Esophagus squamous epithelium (tissue), 5 donors: ENCODE measurements around the gene INIP. TPM values are rescaled to one million over a fixed set of nuclear protein-coding genes. Genes with fewer than 3 reads are reported as not detected.

Experiments
- DNase-seq: peaks from one replicate; lab custom pipeline; 2025; lab: John Stamatoyannopoulos, UW
- H3K27ac ChIP-seq, 4 donors: fragments of 200-600 bp; sonication (generic); one replicate each; pipeline ENCODE4 v1.5.1; 2016 to 2019; ENCODE audit warnings: mild to moderate bottlenecking in 1 of 4
- H3K27me3 ChIP-seq, 4 donors: fragments of 200-600 bp; sonication (generic); 1 replicate in 3 of 4; 2 replicates in 1 of 4; pipeline versions ENCODE4 v1.5.1 to v1.6.0; 2017 to 2021; ENCODE audit warnings: antibody characterized with exemption in 1 of 4
- H3K36me3 ChIP-seq, 3 donors: fragments of 200-600 bp; sonication (generic); one replicate each; pipeline ENCODE4 v1.5.1; 2016 to 2019
- H3K4me1 ChIP-seq, 3 donors: fragments of 200-600 bp; sonication (generic); one replicate each; pipeline ENCODE4 v1.5.1; 2017 to 2019
- H3K4me3 ChIP-seq, 4 donors: fragments of 200-600 bp; sonication (generic); 1 replicate in 3 of 4; 2 replicates in 1 of 4; pipeline ENCODE4 v1.5.1; 2016 to 2019; ENCODE audit warnings: mild to moderate bottlenecking in 2 of 4, moderate library complexity in 1 of 4
- H3K9me3 ChIP-seq, 3 donors: fragments of 200-600 bp; sonication (generic); one replicate each; pipeline ENCODE4 v1.5.1; 2016 to 2019
- POLR2A ChIP-seq, 4 donors: fragments of 450-650 bp; IDR thresholded peaks; one replicate each; pipeline ENCODE4 v1.6.1; 2017; ENCODE audit warnings: antibody characterized with exemption in 4 of 4, mild to moderate bottlenecking in 4 of 4, moderate library complexity in 3 of 4
- WGBS, 2 donors: methylation state at CpG; one replicate each; pipeline ENCODE4 v1.1.5; 2018; 5-methylcytosine and 5-hydroxymethylcytosine counted together
- intact Hi-C: fragments of 100-400 bp; cut with DNase I; formaldehyde crosslinking; loops from one replicate; pipeline ENCODE4 v1.15.0; 2022
- total RNA-seq, 4 donors: library from RNA; depleted of rRNA; stranded (reverse); fragments of >200 nt; gene quantifications; one replicate each; pipeline ENCODE4 v1.1.0, GENCODE V29; 2016
- TF ChIP-seq, protein P1 (sequence below), 6 experiments: fragments of 450-650 bp in 4 of 6; fragments of 200-600 bp in 2 of 6; sonication (generic) in 2 of 6; IDR thresholded peaks; one replicate each; pipeline ENCODE4 v1.5.1; 2016 to 2019; ENCODE audit warnings: antibody characterized with exemption in 6 of 6, mild to moderate bottlenecking in 4 of 6, moderate library complexity in 4 of 6
- donor health status: DM: yes; HTN: yes; CAD: no.

INIP gene
- total RNA-seq, 4 donors from 2014 or later = 8.1 to 14.9 (median 12.5) TPM

DNA sequence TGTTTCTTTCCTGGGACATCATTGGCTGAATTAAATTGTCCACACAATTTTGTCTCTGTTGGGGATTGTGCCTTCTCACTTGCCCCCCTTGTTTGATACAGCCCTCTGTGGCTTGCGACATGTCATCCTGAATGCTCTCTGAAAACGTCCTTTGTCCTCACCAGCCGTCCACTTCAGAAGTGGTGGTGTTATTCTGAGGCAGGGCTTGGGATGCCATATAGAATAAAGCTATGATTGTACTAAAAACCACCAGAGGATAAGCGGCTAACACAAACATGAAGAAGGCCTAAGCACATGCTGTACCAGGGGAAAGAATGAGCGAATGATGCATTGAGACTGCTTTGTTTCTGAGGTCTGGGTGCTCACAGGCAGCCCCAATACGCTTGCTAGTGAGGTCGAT, 29.2 kb upstream of the INIP start:
- intact Hi-C loops = no loop called here
- no peaks in the 10 kb centered on the region for H3K36me3 ChIP-seq
- H3K27me3 ChIP-seq = no peaks in the 10 kb centered on the region
- whole genome bisulfite sequencing, 2 donors = 84 to 98% methylated on average over 5 to 7 of the region's 7 CpGs
- TF ChIP-seq, protein P1, sequence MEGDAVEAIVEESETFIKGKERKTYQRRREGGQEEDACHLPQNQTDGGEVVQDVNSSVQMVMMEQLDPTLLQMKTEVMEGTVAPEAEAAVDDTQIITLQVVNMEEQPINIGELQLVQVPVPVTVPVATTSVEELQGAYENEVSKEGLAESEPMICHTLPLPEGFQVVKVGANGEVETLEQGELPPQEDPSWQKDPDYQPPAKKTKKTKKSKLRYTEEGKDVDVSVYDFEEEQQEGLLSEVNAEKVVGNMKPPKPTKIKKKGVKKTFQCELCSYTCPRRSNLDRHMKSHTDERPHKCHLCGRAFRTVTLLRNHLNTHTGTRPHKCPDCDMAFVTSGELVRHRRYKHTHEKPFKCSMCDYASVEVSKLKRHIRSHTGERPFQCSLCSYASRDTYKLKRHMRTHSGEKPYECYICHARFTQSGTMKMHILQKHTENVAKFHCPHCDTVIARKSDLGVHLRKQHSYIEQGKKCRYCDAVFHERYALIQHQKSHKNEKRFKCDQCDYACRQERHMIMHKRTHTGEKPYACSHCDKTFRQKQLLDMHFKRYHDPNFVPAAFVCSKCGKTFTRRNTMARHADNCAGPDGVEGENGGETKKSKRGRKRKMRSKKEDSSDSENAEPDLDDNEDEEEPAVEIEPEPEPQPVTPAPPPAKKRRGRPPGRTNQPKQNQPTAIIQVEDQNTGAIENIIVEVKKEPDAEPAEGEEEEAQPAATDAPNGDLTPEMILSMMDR (IDR thresholded peaks at IDR 0.05) = no peak
- TF ChIP-seq POLR2A (IDR thresholded peaks at IDR 0.05) = no peak
- H3K4me1 ChIP-seq = peaks cover 6 to 24% (median 18%) of the 10 kb centered on the region in 3 donors
- no peaks in the 10 kb centered on the region for H3K9me3 ChIP-seq
- DNase-seq = no peak
- no peak overlapping the region for H3K4me3 ChIP-seq
- H3K27ac ChIP-seq = peak overlapping the region in 1 of 4 donors; percentile 13

DNA sequence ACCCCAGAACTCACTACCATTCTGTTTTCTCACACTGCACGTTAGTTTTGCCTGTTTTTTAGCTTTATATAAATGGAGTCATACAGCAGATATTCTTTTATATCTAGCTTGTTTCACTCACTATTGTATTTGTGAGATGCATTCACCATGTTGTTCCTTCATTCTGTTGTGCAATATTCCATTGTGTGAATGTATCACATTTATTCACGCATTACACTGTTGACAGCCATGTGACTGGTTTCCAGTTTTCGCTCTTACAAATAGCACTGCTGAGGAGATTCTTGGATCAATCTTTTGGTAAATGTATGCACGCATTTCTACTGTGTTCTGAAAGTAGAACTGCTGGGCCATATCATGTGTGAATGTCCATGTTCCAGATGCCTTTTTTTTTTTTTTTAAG, 26.3 kb upstream of the INIP start:
- Histone ChIP-seq H3K27me3 (no peaks in the 10 kb centered on the region), H3K27ac (no peak overlapping the region), H3K4me3 (no peak overlapping the region), H3K4me1 (peaks cover 0 to under 1% (median 0%) of the 10 kb centered on the region in 3 donors), H3K36me3 (no peaks in the 10 kb centered on the region), H3K9me3 (no peaks in the 10 kb centered on the region)
- 68 to 78% methylated on average over 4 of the region's 4 CpGs for WGBS, 2 donors
- DNase-seq = no peak
- no peak for TF ChIP-seq POLR2A (IDR thresholded peaks at IDR 0.05)
- TF ChIP-seq, protein P1 (IDR thresholded peaks at IDR 0.05) = no peak
- intact Hi-C loops = no loop called here

GRCh38 chr9:112743216-112743836, 25.4 kb upstream of the INIP start:
- no peak overlapping the region for H3K4me3 ChIP-seq
- H3K27me3 ChIP-seq = no peaks in the 10 kb centered on the region
- H3K4me1 ChIP-seq = no peaks in the 10 kb centered on the region
- DNase-seq = no peak
- H3K9me3 ChIP-seq = no peaks in the 10 kb centered on the region
- no peaks in the 10 kb centered on the region for H3K36me3 ChIP-seq
- WGBS, 2 donors = 78 to 84% methylated on average over 3 of the region's 3 CpGs
- intact Hi-C loops = no loop called here
- no peak for TF ChIP-seq POLR2A (IDR thresholded peaks at IDR 0.05)
- TF ChIP-seq, protein P1 (IDR thresholded peaks at IDR 0.05) = no peak
- no peak overlapping the region for H3K27ac ChIP-seq

- Histone ChIP-seq H3K27ac (no peak overlapping the region), H3K36me3 (no peaks in the 10 kb centered on the region), H3K4me3 (no peak overlapping the region), H3K9me3 (no peaks in the 10 kb centered on the region), H3K4me1 (no peaks in the 10 kb centered on the region), H3K27me3 (no peaks in the 10 kb centered on the region)
- 64 to 67% methylated on average over 2 of the region's 2 CpGs for WGBS, 2 donors
- intact Hi-C loops = no loop called here
- TF ChIP-seq, protein P1 (IDR thresholded peaks at IDR 0.05) = no peak
- TF ChIP-seq POLR2A (IDR thresholded peaks at IDR 0.05) = no peak
- DNase-seq = no peak
Observed at GRCh38 chr9:112734892-112735291, 17.0 kb upstream of the INIP start.

GRCh38 chr9:112731971-112732370, 14.1 kb upstream of the INIP start:
- Histone ChIP-seq H3K4me1 (no peaks in the 10 kb centered on the region), H3K4me3 (no peak overlapping the region), H3K27ac (no peak overlapping the region), H3K9me3 (no peaks in the 10 kb centered on the region), H3K27me3 (no peaks in the 10 kb centered on the region), H3K36me3 (no peaks in the 10 kb centered on the region)
- intact Hi-C loops = no loop called here
- 66 to 87% methylated on average over 7 of the region's 7 CpGs for WGBS, 2 donors
- DNase-seq = no peak
- TF ChIP-seq, protein P1 (IDR thresholded peaks at IDR 0.05) = no peak
- no peak for TF ChIP-seq POLR2A (IDR thresholded peaks at IDR 0.05)
